ENCODE measurements around the gene CD247.

Gene CD247

GRCh38 chr1:167456926-167457325 lies 61.4 kb downstream of the CD247 start:
- TF ChIP-seq CSRNP3 (CRISPR knock-in tag; IDR thresholded peaks at IDR 0.05) = no peak
- TF ChIP-seq ESRRG (CRISPR knock-in tag; IDR thresholded peaks at IDR 0.05) = no peak
- TF ChIP-seq CREB5 (CRISPR knock-in tag; IDR thresholded peaks at IDR 0.05; ENCODE audit: low read depth) = no peak
- no peak for TF ChIP-seq TCF4 (CRISPR knock-in tag; IDR thresholded peaks at IDR 0.05; ENCODE audit: borderline replicate concordance)
- no peak for TF ChIP-seq TOX (CRISPR knock-in tag; IDR thresholded peaks at IDR 0.05; ENCODE audit: borderline replicate concordance)
- TF ChIP-seq ZNF8 (CRISPR knock-in tag; IDR thresholded peaks at IDR 0.05) = no peak
- no peak for TF ChIP-seq TSHZ2 (CRISPR knock-in tag; IDR thresholded peaks at IDR 0.05)
- TF ChIP-seq BACH2 (CRISPR knock-in tag; IDR thresholded peaks at IDR 0.05; ENCODE audit: borderline replicate concordance) = no peak
- TF ChIP-seq ZNF70 (CRISPR knock-in tag; IDR thresholded peaks at IDR 0.05) = no peak
- TF ChIP-seq CSDC2 (CRISPR knock-in tag; IDR thresholded peaks at IDR 0.05) = no peak
- TF ChIP-seq ZNF565 (CRISPR knock-in tag; conservative IDR thresholded peaks at IDR 0.05; ENCODE audit: low read depth) = no peak
- no peak for TF ChIP-seq ZFP3 (CRISPR knock-in tag; IDR thresholded peaks at IDR 0.05)
- TF ChIP-seq RARB (CRISPR knock-in tag; IDR thresholded peaks at IDR 0.05) = no peak
- no peak for ATAC-seq

- TF ChIP-seq ZNF8 (CRISPR knock-in tag; IDR thresholded peaks at IDR 0.05) (no peak), ZFP3 (CRISPR knock-in tag; IDR thresholded peaks at IDR 0.05) (no peak), ZNF70 (CRISPR knock-in tag; IDR thresholded peaks at IDR 0.05) (no peak), POU6F1 (CRISPR knock-in tag; IDR thresholded peaks at IDR 0.05; ENCODE audit: borderline replicate concordance, low read depth) (no peak), CSRNP3 (CRISPR knock-in tag; IDR thresholded peaks at IDR 0.05) (no peak), TSHZ2 (CRISPR knock-in tag; IDR thresholded peaks at IDR 0.05) (no peak), PATZ1 (CRISPR knock-in tag; IDR thresholded peaks at IDR 0.05; ENCODE audit: borderline replicate concordance) (no peak), ARNTL (CRISPR knock-in tag; IDR thresholded peaks at IDR 0.05; ENCODE audit: borderline replicate concordance, low read depth) (no peak), PPARA (CRISPR knock-in tag; IDR thresholded peaks at IDR 0.05; ENCODE audit: borderline replicate concordance) (no peak), TOX (CRISPR knock-in tag; IDR thresholded peaks at IDR 0.05; ENCODE audit: borderline replicate concordance) (no peak), ZFP30 (CRISPR knock-in tag; IDR thresholded peaks at IDR 0.05) (no peak), CREB5 (CRISPR knock-in tag; IDR thresholded peaks at IDR 0.05; ENCODE audit: low read depth) (no peak), CSDC2 (CRISPR knock-in tag; IDR thresholded peaks at IDR 0.05) (no peak), ISL1 (CRISPR knock-in tag; IDR thresholded peaks at IDR 0.05) (no peak), BACH2 (CRISPR knock-in tag; IDR thresholded peaks at IDR 0.05; ENCODE audit: borderline replicate concordance) (no peak), ESRRG (CRISPR knock-in tag; IDR thresholded peaks at IDR 0.05) (no peak), RARB (CRISPR knock-in tag; IDR thresholded peaks at IDR 0.05) (no peak)
- no peak for ATAC-seq
These were observed 61.8 kb downstream of the CD247 start for GRCh38 chr1:167456524-167456923.
